Stimulated activated CD4-positive, alpha-beta T cell treated with anti-CD3 and anti-CD28 coated beads, Interleukin-12 subunit alpha, Interleukin-12 subunit beta, amount 100 ng/mL, for 48 hours (primary cell): ENCODE data around the gene RNF169.

ENCODE experiments used
- DNase-seq, 3 donors: peaks; one replicate each; pipeline ENCODE4 v3.0.0-alpha.2; 2020; ENCODE audit warnings: low read depth in 2 of 3, low spot score in 1 of 3

RNF169 gene

GRCh38 chr11:74870485-74870884 lies 121.8 kb downstream of the RNF169 start:
- DNase-seq, result no peak

- no peak for DNase-seq
These were observed 122.4 kb downstream of the RNF169 start for GRCh38 chr11:74871037-74871436.

GRCh38 chr11:74877132-74877531 lies 128.5 kb downstream of the RNF169 start:
- DNase-seq, result peak in 1 of 3 donors; percentile 8
